ENCODE results near the gene GNG4.
"Not testable (repeated sequence)": the region's sequence is repeated elsewhere in the genome, so short reads cannot be mapped to it uniquely, and the experiment has no call there.

GNG4 gene

GRCh38 chr1:235646463-235646862 lies 3.1 kb downstream of the GNG4 start:
- FAIRE-seq, result no peak
- DNase-seq (ENCODE audit: insufficient read length), result no peak
- TF ChIP-seq POLR2AphosphoS5 (IDR thresholded peaks at IDR 0.05; ENCODE audit: low read depth, low read length), result no peak
- TF ChIP-seq POLR2A (IDR thresholded peaks at IDR 0.05; ENCODE audit: low read depth, low read length), result no peak
- TF ChIP-seq TAF1 (IDR thresholded peaks at IDR 0.05; ENCODE audit: borderline replicate concordance, low read depth, low read length), result no peak

DNA sequence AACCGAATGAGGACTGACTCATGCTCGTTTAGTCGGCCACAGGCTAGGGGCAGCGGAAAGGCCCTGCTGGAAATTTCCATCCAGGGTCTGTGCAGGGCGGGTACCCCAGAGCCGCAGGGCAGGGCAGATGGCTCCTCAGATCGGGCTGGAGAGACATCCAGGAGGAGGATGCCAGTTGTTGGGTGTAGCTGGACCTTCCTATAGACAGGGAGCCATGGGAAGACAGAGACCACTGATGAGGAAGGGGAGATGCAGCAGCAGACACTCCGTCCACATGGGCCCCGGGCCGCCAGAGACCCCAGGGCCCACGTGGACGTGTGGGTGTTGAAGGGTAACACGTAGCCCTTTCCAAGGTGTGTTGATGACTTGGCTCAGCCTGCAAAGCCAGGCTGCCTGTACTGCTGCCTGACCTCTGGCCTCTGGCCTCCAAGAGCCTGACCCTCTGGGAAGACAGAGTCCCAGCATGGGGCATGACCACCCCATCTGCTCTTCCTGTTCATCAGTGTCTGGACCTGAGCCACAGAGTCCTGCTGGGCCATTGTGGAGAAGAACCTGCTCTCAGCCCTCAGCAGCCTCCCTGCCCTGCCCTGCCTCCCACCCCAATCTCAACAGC lies 4.8 kb downstream of the GNG4 start:
- TF ChIP-seq POLR2AphosphoS5 (IDR thresholded peaks at IDR 0.05; ENCODE audit: low read depth, low read length) (no peak), TAF1 (IDR thresholded peaks at IDR 0.05; ENCODE audit: borderline replicate concordance, low read depth, low read length) (no peak), POLR2A (IDR thresholded peaks at IDR 0.05; ENCODE audit: low read depth, low read length) (no peak)
- DNase-seq (ENCODE audit: insufficient read length) (no peak), FAIRE-seq (no peak)

DNA sequence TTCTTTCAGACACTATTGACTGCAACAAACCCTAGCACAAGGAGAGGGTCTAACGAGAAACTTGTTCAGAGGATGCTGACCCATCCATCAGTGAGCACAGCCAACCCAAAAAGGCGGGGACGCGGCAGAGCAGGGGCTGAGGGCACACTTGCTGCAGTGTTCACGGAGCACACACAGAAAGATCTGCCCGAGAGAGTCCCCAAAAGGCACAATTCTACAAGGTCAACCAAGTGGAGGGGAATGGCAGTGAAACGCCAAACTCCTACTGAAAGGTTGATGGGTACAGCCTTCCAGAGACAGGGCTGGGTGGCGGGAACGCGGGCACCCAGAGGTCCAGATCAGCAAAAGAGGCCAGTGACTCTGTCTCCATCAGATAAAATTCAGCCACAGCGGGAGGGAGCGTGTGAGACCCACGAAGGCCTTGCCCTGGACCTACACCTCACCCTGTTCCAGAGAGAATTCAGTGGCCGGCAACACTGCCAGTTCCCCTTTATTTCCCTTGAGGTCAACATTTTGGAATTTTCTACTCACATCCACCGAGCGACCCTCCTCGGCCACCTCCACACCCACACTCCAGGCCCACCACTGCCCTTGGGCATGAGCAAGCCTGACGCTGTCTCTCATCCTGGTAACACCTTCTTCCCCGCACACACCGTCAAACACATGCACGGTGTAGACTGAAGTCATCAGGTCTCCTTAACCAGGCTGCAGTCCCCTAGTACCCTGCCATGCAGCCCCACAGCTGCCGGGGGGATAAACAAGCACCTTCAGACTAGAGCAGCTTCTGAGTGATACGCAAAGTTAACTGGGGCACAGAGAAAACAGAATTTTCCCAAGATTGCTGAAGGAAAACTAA lies 5.5 kb downstream of the GNG4 start:
- DNase-seq (ENCODE audit: insufficient read length) (no peak), FAIRE-seq (no peak)
- TF ChIP-seq POLR2A (IDR thresholded peaks at IDR 0.05; ENCODE audit: low read depth, low read length), result no peak
- no peak for TF ChIP-seq POLR2AphosphoS5 (IDR thresholded peaks at IDR 0.05; ENCODE audit: low read depth, low read length)
- TF ChIP-seq TAF1 (IDR thresholded peaks at IDR 0.05; ENCODE audit: borderline replicate concordance, low read depth, low read length), result no peak

GRCh38 chr1:235642943-235643371 lies 6.6 kb downstream of the GNG4 start:
- no peak for FAIRE-seq
- DNase-seq (ENCODE audit: insufficient read length), result no peak
- TF ChIP-seq TAF1 (IDR thresholded peaks at IDR 0.05; ENCODE audit: borderline replicate concordance, low read depth, low read length) (no peak), POLR2AphosphoS5 (IDR thresholded peaks at IDR 0.05; ENCODE audit: low read depth, low read length) (no peak), POLR2A (IDR thresholded peaks at IDR 0.05; ENCODE audit: low read depth, low read length) (no peak)

- DNase-seq (ENCODE audit: insufficient read length) (peak; percentile 52), FAIRE-seq (peak; percentile 91)
- TF ChIP-seq POLR2A (IDR thresholded peaks at IDR 0.05; ENCODE audit: low read depth, low read length), result no peak
- TF ChIP-seq TAF1 (IDR thresholded peaks at IDR 0.05; ENCODE audit: borderline replicate concordance, low read depth, low read length), result no peak
- no peak for TF ChIP-seq POLR2AphosphoS5 (IDR thresholded peaks at IDR 0.05; ENCODE audit: low read depth, low read length)
Measured at GRCh38 chr1:235642011-235642942, 7.3 kb downstream of the GNG4 start.

DNA sequence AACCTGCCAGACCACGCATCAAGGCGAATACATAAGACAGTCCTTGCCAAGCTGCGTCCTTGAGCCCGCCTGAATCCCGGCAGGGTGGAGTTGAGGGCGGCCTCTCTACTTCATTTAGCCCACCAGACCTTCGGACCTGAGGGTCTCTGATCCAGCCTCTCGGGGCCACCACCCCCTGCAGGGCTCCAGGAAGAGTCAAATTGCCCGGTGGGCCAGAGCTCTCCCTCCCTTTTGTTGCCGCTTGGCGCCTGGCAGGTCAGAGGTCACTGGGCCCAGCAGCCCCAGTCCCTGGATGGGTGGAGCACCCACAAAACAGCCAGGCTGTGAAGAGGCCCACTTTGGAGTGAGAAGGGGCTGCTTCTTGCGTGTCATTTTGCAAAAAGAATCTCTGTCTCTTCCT lies 9.0 kb downstream of the GNG4 start:
- no peak for FAIRE-seq
- no peak for DNase-seq (ENCODE audit: insufficient read length)
- no peak for TF ChIP-seq POLR2AphosphoS5 (IDR thresholded peaks at IDR 0.05; ENCODE audit: low read depth, low read length)
- TF ChIP-seq TAF1 (IDR thresholded peaks at IDR 0.05; ENCODE audit: borderline replicate concordance, low read depth, low read length), result no peak
- no peak for TF ChIP-seq POLR2A (IDR thresholded peaks at IDR 0.05; ENCODE audit: low read depth, low read length)

- DNase-seq (ENCODE audit: insufficient read length), result no peak
- no peak for FAIRE-seq
- TF ChIP-seq POLR2AphosphoS5 (IDR thresholded peaks at IDR 0.05; ENCODE audit: low read depth, low read length) (no peak), TAF1 (IDR thresholded peaks at IDR 0.05; ENCODE audit: borderline replicate concordance, low read depth, low read length) (no peak), POLR2A (IDR thresholded peaks at IDR 0.05; ENCODE audit: low read depth, low read length) (no peak)
Measured at GRCh38 chr1:235639226-235640205, 10.1 kb downstream of the GNG4 start.

DNA sequence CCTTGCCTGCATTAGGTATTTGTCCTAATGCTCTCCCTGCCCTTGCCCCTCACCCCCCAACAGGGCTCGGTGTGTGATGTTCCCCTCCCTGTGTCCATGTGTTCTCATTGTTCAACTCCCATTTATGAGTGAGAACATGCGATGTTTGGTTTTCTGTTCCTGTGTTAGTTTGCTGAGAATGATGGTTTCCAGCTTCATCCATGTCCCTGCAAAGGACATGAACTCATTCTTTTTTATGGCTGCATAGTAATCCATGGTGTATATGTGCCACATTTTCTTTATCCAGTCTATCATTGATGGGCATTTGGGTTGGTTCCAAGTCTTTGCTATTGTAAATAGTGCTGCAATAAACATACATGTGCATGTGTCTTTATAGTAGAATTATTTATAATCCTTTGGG lies 11.0 kb downstream of the GNG4 start:
- FAIRE-seq; DNase-seq (ENCODE audit: insufficient read length): not testable (repeated sequence)

- TF ChIP-seq TAF1 (IDR thresholded peaks at IDR 0.05; ENCODE audit: borderline replicate concordance, low read depth, low read length) (no peak), POLR2AphosphoS5 (IDR thresholded peaks at IDR 0.05; ENCODE audit: low read depth, low read length) (no peak), POLR2A (IDR thresholded peaks at IDR 0.05; ENCODE audit: low read depth, low read length) (no peak)
- FAIRE-seq (no peak), DNase-seq (ENCODE audit: insufficient read length) (no peak)
Measured at GRCh38 chr1:235637756-235638534, 11.6 kb downstream of the GNG4 start.
